ENCODE results near the gene CENPH.
"Not testable (repeated sequence)": the region's sequence is repeated elsewhere in the genome, so short reads cannot be mapped to it uniquely, and the experiment has no call there.

The CENPH gene

DNA sequence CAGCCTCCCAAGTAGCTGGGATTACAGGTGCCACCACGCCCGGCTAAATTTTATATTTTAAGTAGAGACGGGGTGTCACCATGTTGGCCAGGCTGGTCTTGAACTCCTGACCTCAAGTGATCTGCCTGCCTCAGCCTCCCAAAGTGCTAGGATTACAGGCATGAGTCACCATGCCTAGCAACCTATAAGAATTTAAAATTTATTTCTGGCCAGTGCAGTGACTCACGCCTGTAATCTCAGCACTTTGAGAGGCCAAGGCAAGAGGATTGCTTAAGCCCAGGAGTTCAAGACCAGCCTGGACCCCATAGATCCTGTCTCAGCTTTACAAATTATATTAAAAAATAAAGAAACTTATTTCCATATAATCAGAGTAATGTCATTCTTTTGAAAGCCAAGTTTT lies 66.6 kb downstream of the CENPH start:
- not testable (repeated sequence) for DNase-seq

DNA sequence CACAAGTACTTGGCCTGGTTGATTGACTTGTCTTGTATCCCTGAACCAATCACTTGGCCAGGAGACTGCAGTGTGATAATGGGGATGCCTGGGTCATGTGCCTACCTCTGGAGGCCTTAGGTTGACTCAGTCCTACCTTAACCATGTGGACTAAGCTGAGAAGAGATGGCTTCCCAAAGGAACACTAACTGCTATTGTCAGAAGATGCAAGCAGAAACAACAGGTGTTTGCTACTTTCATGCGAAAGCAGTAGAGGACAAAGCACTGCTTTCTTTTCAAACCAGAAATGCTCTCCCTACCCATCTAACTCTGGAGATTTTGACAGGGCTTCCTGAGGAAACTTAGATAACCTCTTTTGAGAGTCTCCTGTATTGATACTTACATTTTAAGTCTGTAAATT lies 68.2 kb downstream of the CENPH start:
- DNase-seq, result no peak
